CD4-positive, alpha-beta T cell treated with Interleukin-15 for 1 hour (primary cell): ENCODE results near the gene PTPN3.

Experiments used
- DNase-seq: peaks from one replicate; pipeline ENCODE4 v3.0.0-alpha.2; 2020

Gene PTPN3

DNA sequence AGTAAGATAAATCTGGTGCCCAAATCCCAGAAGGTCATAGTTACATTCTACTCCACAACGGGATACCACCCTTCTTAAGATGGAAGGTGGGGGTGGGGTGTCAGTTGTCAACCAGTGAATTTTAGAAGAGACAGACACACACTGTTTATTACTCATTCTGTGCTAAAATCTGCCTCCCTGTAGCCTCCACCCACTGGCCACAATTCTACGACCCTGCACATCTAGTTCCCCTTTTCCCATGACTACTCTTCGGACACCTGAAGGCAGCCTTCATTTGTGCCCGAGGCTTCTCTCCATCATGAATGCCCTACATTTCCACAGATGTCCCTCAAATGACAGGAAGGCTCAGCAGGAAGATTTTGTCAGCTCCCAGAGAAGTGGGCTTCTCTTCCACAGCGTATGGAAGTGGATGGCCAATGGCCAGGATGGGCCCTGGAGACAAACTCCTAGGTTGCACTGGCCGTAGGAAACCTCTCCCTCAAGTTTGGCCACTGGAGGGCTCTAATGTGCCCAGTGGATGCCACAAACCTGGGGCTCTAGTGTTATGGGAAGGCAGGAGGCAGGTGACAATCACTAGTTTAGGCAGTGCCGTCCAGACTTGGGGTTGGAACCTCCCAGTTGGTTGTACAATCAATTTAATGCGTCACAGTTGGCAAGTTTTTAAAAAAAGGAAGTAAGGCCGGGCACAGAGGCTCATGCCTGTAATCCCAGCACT lies 46.6 kb downstream of the PTPN3 start:
- DNase-seq: no peak

DNA sequence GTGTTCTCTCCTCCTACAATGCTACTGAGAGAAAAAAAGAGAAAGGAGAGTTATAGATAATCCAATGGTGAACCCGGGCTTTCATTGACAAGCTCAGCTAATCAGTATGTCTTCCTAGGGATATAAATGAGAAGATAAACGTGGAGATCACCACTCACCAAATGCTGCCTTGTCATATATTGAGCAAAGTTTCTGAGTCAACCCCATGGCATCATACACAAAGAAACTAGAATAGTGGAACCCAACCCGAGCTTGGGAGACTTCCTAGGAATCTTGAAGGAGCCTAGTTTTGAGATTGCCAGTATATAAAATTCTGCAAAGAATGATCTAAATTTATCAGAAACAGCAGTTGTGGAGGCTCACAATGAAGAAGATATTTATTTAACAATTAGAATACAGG lies 47.8 kb downstream of the PTPN3 start:
- DNase-seq: no peak

DNA sequence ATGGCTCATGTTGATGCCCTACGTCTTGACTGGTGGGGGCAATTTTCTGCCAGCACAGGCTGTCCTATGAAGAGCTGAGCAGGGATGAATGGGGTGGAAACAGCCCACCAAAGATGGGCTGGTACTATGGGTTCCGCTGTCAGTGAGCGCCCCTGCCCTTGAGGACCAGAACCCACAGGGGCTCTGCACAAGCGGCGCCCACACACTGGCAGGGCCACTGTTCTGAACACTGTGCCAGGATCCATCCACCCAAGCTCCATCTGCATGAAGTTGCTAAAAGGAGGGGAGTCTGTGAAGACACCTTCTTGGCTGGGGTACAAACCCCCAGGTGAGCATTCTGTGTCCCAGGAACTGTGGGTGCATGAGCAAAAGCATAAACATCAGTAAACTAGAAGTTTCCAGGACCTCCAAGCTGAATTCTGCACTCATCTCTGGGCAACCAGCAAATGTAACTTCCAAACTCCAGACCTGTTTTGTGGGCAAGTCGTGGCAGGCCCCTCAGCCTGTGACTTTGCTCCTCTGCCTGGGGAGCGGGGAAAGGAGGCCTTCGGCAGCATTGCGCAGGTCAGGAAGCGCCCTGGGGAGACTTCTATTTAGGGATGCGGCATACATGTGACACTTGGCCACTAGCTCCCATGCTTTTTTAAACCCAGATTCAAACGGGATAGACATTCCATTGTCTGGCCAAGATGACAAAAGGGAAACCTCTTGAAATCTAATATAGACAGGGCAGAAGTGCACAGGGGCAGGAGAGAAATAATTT lies 48.9 kb downstream of the PTPN3 start:
- DNase-seq: no peak

DNA sequence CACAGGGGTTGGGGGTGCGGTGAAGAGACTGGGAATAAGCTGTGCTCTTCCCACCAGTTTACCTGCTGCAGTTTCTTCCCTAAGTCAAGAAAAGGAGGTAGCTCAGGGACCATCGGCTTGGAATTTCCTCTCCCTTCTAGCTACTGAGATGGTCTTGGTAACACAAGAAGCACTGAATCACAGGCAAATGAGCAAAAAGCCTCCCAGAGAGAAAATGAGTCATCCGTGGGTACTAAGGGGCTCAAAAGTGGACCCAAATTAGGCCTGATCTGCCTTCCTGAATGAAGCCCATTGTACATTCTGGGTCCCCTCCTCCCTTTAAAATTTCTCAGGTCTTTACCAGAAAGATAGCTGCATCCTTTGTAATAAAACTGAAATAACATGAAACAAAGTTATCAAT lies 49.9 kb downstream of the PTPN3 start:
- no peak for DNase-seq

DNA sequence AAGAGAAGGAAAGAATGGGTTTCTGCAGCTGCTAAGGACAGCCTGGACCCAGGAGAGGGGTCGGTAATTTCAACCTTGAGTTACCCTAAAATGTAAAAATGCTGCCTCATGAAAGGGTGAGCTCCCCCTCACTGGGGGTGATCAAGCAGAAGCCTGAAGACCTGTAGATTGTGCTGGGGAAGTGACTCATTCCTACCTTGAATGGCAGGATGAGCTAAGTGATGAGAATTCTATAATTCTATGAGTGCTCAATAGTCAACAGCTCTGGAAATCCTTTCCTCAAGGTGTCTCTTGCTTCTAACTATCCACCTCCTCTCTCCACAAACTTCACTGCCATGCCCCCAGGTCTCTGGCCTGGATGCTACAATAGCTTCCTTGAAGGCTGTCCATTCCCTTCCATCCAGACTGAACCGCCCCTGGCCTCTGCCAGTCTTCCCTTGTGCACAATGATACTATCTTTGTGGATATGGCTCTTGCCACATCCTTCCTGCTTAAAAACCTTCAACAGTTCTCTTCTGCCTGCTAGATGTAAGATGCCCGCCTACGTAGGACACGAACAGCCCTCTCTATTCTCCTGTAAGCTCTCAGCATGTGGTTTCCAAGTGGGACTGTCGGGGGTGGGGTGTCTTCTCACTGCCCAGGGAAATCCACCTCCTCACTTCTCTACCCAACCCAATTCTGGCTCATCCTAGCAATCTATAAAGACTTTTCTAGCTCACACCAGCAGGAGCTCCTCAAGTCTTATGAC lies 50.6 kb downstream of the PTPN3 start:
- DNase-seq: no peak

DNA sequence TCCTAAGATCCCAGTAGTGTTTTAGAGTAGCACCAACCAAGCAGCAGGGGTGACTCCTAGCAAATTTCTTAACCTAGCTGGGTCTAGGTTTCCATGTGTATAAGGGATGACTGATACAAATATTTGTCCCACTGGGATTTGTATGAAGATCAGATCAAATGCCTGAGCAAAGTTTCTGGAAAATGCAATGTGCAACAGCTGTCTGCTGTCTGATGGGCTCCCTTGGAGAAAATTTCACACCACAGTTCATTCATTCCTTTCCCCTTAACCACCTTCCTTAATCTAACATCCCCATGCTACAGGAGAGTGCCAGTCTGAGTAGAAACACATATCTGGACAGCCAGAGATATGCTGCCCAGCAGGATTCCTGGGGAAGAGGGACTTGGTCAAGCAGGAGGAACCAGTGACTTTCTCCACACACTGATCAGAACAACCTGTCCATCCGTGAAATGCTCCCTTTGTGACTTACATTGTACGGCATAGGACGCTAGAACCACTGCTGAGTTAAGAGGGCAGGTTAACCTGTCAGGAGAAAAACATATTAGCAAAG lies 53.3 kb downstream of the PTPN3 start:
- DNase-seq: no peak

DNA sequence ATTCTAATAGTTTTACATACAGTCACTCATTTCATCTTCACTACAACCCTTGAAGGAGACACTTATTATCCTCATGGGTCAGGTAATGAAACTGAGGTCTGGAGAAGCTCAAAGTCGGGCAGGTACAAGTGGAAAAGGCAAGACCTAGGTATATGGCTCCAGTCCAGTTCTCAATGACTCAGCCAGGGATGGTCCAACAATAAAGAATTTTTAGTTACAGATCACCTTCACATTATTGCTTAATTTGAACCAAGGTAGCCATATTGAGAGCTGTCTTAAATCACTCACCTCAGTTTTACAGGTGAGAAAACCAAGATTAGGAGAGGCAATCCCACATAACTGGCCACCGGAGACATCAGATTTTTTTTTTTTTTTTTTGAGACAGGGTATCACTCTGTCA lies 55.4 kb downstream of the PTPN3 start:
- no peak for DNase-seq

DNA sequence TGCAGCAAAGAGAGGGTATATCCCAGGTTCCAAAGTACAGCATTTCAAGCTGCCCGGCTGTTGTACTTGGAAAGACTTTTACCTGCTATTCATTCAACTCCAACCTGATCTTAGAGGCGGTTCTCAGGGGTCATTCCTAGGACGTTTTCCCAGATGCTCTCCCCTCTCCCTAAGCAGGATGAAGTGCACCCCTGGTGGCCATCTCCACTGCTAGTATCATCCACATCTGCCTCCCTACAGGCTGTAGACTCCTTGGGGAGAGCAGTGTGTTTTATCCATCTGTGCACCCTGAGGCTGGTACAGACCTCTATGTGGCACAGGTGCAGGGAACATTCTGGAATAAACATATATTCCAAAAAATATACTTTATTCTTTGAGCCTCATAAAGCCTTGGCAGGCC lies 56.8 kb downstream of the PTPN3 start:
- DNase-seq: no peak

DNA sequence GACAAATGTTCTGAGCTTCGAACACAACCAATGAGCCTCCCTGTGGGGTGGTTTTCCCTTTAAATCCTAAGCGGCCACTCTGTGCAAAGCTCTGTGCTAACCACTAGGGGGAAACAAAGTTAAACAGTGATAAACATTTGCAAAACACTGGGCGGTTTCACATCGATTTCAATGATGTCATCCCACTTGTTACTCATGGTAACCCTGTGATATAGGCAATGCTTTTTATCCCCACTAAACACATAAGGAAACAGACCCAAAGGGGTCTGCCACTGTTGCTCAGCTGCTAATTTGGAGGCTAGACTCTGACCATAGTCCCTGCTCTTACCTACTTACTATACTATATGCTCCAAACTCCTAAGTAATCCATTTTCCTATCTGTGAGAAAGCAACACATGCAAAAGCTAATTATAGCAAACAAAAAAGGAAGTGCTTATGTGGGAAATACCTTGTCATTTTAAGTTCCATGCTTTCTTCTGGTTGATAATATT lies 57.3 kb downstream of the PTPN3 start:
- DNase-seq: no peak

DNA sequence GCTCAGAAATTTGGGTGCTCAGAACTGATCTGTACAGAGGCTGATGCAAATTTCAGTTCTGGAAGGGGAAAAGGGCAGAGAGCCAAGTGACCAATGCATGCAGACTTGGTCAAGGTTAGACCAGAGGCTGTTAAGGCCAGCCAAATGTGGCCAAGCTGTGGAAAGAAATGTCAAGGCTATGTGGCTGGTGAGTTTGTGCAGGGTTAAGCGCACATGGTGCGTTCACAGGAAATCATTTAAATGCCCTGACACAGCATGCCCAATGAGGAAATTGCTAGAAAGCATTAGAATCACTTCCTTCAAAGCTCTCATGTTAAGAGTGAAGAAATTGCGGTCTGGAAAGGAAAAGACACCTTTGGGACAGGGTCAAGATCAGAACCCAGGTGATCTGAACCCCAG lies 58.0 kb downstream of the PTPN3 start:
- no peak for DNase-seq

DNA sequence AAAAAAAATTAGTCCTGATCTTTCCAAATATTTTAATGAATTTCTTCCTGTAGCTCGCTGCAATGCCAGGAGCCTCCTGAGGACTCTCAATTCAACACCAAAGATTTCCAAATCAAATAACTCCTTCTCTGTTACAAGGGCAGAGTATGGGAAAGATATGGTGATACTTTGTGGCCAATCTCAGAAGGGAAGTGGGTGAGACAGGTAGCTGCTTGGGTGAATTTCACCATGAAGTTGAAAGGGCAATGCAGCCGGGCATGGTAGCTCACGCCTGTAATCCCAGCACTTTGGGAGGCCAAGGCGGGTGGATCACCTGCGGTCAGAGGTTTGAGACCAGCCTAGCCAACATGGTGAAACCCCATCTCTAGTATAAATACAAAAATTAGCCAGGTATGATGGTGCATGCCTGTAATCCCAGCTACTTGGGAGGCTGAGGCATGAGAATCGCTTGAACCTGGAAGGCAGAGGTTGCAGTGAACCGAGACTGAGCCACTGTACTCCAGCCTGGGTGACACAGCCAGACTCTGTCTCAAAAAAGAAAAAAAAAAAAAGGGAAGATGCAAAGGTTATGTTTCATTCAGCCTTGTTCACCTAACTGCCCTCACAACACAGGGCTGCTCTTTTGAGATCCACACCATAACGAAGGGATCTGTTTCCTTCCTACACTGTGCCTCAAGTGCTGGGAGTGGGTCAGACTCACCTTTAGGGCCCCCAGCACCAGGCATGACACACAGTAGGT lies 58.6 kb downstream of the PTPN3 start:
- no peak for DNase-seq

DNA sequence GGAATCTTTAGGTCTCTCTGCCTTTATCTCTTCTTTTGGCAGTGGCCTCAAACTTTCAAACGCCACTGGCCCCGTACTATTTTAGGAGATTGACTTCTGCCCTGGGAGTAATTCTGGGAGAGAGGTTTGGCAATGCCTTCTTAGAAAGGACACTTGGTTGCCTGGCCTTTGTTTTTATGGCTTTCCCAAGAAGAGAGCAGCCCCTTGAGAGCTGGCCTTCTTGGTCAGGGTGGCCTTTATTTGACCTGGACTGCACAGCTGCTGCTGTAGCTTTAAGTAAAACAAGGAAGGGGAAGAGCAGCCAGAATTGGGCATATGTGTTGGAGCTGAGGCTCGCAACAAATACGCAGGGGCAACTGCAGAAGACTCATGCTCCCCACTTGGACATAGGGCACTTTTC lies 60.8 kb downstream of the PTPN3 start:
- no peak for DNase-seq

DNA sequence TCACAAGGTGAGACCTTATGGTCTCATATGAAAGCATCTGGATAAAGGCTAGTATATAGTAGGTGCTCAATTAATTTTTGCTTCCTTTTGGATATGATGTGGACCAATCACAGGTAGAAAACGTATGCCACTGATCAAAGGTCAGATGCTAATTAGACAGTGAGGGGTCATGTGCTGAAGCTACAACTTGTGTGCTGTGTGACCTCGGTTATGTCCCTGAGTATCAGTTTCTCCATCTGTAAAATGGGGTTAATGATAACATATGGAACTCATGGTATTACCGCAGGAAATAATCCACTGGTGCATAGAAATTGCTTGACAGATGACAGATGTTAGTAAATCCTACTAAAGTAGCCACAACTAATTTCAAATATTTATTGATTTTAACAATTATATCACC lies 62.0 kb downstream of the PTPN3 start:
- DNase-seq: no peak

DNA sequence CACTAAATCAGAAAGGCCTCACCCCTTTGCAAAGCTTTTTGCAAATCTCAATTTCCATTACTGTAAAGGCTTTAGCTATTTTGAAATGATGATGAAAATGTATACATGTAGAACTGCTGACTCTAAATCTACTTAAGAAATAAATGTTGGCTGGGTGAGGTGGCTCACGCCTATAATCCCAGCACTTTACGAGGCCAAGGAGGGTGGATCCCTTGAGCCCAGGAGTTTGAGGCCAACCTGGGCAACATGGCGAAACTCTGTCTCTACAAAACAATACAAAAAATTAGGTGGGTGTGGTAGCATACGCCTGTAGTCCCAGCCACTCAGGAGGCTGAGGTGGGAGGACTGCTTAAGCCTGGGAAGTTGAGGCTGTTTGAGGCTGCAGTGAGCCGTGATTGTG lies 64.6 kb downstream of the PTPN3 start:
- no peak for DNase-seq

DNA sequence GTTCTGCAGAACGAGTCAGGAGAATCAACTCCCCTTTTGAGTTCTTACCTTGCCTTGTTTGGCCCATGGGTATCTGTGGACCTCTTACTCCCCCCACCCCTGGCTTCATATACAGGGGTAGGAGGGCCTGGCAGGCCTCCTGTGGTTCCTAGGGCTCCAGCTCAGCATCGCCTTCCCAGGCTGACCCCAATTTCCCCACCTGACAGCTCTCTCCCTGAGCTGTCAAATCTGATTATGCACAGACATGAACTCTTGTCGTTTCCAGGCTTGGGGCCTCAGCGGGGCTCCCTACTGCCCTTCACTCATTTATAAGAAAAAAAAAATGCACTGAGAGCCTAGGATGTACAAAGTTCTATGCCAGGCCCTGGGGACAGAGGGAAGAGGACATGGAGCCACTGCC lies 67.9 kb downstream of the PTPN3 start:
- DNase-seq: no peak

DNA sequence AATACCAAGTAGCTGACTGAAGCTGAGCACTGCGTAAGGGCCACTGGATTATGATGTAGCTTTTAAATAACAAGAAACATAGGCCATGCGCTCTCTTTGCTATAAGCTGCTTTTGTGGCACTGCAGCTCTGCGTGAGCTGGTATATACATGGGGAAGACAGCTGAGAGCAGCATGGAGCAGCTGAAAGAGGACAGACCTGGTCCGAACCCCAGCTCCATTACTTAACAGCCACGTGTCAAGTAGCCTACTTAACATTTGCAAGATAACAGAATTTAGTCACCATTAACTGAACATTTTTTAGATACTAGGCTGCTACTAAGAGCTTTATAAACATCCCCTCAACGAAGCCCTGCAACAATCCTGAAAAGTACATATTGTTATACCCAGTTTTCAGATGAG lies 69.3 kb downstream of the PTPN3 start:
- DNase-seq: no peak

DNA sequence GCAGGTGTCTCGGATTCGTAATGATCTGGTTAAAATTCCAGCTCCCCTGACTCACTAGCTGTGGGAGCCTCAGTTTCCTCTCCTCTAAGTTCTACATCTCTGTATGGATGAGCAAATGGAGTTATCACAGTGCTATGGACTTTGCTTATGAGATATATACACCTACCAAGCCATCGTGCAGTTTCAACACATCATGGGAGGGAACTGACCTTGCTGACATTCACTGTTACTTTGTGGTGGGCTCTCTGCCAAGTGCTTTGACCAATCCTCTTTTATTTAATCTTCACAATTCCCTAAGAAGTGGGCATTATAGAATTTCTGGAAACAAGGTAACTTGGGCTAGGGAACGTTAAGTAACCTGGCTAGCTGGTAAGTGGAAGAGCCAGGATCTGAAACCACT lies 70.2 kb downstream of the PTPN3 start:
- no peak for DNase-seq

DNA sequence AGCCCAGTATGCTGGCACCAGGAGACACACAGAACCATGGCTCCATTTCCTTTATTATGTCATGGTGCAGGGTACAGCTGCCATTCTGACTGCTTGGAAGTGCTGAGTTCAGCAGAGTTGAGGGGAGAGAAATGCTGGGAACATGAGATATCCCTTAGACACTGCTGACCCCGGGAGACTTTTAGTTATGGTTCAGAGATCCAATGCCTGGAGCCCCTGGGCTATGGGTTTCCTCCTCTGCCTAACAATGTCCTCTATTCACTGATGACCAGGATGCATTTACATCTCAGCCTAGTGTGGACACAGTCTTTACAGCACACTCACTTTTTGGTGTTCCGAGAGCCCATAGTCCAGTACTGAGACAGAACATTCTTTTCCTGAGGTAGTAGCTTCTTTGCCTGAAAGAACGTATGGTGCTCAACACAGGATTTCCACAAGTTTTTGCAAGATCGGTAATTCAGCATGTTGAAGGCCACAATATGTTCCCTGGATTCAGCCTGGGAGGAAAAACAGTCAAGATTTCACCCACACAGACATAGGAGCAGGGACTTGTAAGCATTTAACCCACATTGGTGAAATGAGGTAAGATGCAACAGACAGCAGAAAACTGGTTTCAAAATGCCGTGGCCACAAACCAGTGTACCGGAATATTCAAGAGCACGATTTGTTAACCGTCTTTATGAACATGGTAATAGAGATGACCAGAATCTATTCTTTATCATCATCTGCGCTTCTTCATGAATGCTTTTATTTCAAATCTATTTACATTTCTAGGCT lies 71.3 kb downstream of the PTPN3 start:
- no peak for DNase-seq

DNA sequence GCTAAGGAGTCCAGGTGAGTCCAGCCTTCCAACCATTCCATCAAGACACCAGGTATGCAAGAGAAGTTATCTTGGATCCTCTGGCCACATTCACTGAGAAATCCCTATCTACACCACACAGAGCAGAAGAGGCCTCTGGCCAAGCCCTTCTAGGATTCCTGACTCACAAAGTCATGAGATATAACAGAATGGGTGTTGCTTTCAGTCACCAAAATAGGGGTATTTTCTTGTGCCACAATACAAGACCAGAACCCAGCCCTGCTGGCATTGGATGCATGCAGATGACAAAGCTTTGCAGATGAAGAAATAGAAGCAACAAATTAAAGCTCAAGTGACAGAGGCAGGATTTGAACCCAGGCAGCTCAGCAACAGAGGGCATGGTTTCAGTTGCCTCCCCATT lies 73.5 kb downstream of the PTPN3 start:
- DNase-seq: no peak

DNA sequence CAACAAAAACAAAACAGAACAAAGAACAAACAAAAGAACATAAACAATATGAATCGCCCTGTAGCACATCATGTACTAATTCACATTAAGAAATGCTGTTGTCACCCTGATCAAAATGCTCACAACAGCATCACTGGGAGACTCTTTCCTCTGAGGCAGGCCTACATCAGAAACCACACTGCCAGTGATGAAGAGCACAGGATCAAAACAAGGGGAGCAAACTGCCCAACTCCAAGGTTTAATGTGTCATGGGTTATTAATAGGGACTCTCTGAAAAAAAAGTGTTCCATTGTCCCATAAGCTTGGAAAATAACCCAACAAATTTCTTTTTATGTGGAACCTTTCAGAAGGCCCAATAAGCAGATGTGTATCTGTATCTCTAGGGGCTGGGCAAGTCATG lies 74.2 kb downstream of the PTPN3 start:
- no peak for DNase-seq

DNA sequence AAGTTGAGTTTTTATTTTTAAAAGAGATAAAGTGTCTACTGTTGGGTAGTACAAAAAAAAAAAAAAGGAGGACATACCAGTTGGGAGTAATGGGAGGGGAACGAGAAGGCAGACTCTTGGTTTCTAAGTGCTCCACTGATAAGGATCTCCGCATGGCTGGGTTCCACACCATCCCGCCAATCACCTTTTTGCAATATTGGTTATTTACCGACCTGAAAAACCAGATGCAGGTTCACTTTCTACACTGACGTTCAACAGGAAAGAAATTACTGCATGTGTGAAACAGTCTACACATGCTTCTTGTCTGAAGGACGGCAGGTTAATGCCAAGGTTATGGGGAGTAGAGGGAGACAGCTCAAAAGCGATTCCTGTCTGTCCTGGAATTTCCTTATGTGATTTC lies 75.5 kb downstream of the PTPN3 start:
- DNase-seq: no peak
